GM18907 (cell line): Measurements from ENCODE around the gene TRIO.
A peak's percentile ranks its signal among the peaks of the same experiment; 100 is the strongest.

Experiments used
- ATAC-seq: cut with Tn5 transposase; IDR thresholded peaks from one replicate; pipeline ENCODE4 v1.9.1; 2021; ENCODE audit warnings: mild to moderate bottlenecking, moderate library complexity; ENCODE audit not compliant: unreplicated experiment

Gene TRIO

DNA sequence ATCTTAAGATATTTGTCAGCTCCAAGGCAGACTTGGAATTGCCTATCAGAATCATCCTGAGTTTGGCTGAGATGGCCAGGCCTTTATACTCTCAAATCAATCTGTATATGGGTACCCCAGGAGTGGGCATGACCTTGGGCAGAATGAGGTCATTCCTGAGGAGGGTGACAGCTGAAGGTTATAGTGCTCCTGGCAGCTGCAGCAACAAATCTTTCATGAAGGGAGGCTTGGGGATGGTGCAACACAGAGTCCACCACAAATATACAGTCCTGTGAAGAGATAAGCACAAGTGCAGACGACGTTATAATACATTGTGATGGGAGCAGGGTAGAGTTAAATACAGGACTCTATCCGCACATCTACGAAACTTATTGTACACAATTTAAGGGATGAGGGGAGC is 21.1 kb upstream of the TRIO start:
- no peak for ATAC-seq

DNA sequence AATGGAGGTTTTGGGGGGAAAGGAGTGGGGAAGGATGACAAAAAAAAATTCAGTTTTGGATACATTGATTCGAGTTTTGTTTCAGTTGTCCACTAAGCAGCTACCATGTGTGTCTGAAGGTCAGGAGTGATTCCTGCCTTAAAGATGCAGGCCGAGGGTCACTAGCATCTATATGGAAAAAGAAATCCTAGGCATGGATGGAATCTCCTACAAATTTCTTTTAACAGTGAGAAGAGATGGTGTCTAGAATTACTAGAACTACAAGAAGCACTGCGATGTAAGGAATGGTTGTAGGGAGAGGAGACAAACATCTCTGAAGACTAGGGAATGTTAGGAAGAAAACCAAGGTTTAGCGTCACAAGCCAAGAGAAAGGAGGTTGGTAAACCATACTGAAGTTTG is 19.6 kb upstream of the TRIO start:
- ATAC-seq, result no peak

DNA sequence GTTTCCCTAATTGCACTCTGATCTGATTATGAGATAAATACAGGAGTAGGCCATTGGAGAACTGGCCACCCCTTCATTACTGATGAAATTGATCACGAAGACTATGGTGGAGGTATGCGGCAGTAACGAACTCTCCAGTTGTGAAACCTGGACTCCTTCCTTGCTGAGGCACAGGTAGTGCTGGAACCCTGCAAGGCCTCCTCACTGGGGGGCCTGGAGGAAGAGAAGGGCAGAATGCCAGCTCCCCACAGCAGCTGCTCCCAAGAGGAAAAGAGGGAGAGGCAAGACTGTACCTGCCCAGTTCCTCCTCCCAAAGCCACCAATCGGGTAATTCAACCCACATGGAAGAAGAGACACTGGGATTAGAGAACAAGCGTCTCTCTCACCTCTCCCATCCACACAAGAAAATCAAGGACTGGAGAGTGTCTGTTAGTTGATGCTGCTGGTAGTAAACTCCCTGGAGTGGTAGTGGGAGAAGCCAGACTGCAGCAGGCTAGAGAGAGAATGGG is 19.1 kb upstream of the TRIO start:
- ATAC-seq, result no peak

DNA sequence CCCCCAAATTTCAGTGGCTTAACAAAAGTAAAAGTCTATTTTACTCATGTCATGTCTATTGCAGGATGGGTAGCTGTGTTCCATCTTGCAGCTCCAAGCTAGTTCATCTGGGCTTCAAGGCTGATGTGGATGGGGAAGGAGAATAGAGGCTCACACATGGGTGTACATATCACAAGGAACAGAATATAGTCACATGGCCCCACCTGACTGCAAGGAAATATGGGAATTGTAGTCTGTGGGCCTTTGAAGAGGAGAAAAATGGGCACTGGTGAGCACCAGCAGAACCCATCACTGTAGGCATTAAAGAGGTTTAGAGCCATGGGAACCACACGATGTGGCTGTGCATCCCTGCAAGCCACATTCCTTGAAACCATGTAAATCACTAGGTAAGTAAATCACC is 17.9 kb upstream of the TRIO start:
- ATAC-seq, result no peak

DNA sequence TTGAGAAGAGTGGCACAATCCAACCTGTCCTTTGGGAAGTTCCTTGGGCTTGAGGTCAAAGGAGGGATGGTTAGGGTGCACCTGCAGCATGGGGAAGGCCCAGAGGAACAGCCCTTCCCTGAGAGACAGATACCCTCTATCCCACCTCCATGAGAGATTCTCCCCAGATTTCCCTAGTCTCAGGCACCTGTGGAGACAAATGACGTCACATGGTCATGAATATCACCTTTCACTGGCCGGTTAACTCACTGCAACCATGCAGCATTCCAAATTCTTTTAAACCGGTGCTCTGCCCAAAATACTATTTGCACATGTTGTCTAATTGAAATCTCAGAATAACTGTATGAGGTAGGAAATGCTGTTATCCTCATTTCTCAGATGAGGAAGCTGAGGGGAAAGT is 15.6 kb upstream of the TRIO start:
- no peak for ATAC-seq

DNA sequence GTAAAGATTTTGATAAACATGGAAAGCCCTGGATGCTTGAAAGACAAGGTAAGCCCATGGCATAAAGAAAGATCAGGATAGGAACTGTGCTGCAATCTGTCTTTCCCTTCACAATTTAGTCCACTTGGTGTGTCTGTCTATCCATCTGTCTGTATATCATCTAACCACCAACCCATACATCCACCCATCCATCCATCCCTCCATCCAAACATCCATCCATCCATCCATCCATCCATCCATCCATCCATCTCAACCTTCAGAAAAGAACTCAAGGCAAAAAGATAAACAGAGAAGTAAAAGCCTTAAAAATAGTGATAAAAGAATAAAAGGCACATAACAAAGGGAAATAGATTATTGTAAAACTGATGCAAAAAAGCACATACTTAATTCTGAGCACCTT is 15.1 kb upstream of the TRIO start:
- ATAC-seq, result no peak

DNA sequence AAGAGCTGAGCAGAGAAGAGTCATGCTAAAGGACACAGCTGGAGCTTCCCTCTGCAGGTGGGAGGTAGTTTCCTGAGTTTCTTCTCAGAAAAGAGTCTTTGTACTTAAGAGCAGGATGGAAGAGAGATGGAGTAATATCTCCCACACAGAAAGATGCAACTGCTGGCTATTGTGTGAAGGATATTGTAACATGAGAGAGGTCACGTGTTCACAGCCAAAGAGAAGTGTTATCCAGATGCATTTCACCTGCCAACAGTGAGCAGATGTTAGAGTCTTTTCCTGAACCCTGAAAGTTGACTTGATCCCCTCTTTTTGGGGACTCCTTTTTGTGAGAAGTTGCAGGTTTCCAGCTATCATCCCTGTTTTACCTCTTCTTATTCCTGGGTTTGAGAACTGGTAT is 14.0 kb upstream of the TRIO start:
- no peak for ATAC-seq

DNA sequence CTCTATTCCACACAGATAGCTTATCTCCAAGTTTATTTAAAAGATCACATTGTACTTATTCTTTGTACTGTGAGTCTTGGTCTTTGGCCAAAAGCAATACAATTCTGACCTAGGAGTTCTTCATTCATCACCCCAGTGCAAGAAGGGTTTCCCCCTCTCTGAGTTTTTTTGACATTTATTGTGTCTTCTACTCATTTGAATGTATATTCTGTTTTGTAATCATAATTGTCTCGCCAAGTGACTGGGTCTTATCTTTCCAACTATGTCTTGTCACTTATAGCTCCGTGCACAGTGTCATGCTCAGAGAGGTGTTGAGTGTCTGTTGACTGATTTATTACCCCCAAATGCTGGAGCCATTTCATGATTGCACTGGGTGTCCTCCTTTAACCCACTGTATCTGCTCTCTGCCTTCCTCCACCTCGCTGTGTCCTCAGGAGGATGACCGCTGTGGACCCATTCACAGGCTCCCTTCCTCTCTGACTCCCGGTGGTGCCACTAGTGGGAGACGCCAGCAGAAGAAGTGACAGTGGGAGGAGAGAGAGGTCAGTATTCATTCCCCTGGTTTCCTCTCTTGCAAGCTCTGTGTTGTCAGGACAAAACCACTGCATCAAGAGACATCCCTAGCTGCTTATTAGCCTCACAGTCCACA is 11.2 kb upstream of the TRIO start:
- no peak for ATAC-seq

DNA sequence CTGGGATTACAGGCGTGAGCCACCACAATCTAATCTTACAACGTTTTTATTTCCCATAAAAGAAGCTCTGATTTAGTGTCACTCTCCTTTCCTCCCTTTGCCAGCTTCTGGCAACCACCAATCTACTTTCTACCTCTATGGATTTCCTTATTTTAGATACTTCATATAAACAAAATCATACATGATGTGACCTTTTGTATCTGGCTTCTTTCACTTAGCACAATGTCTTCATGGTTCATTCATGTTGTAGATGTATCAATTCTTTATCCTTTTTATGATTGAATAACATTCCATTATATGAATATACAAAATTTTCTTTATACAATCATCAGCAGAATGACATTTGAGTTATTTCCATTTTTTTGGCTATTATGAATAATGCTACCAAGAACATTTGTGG is 9.7 kb upstream of the TRIO start:
- no peak for ATAC-seq

DNA sequence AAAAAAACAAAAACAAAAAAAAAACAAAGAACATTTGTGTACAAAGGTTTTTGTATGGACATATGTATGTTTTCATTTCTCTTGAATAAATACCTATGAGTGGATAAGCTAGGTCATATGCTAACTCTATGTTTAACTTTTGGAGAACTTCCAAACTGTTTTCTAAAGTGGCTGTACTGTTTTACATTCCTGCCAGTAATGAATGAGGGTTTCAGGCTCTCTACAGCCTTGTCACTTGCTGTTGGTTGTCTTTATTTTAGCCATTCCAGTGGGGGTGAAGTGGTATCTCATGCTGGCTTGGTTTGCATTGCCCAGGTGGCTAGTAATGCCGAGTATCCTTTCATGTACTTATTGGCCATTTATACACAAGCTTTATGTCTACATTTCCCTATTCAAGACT is 9.1 kb upstream of the TRIO start:
- no peak for ATAC-seq

DNA sequence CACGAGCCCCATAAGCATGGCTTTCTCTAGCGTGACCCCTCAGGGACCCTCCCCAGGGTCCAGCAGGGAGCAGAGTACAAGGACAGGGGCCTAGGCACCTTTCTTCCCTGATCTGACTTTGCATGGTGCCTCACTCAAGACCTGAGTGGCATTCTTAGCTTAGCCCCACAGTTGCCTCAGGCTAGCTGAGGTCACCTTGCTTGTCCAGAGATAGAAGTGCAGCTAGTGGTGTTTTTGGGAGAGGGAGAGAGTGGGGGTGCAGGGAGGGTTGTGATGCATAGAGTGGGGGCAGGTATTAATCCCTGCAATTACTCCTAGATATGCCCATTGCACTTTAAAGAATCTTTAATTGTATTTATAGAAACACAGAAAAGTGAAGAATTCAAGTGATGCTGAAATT is 8.4 kb upstream of the TRIO start:
- ATAC-seq, result no peak

DNA sequence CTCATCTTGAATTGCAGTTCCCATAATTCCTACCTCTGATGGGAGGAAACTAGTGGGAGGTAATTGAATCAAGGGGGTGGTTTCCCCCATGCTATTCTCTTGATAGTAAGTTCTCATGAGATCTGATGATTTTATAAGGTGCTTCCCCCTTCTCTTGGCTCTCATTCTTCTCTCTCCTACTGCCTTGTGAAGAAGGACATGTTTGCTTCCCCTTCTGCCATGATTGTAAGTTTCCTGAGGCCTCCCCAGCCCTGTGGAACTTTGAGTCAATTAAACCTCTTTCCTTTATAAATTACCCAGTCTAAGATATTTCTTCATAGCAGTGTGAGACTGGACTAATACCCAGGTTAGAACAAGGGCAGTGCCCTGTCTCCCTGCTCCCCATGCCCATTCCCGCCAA is 7.5 kb upstream of the TRIO start:
- ATAC-seq, result no peak

DNA sequence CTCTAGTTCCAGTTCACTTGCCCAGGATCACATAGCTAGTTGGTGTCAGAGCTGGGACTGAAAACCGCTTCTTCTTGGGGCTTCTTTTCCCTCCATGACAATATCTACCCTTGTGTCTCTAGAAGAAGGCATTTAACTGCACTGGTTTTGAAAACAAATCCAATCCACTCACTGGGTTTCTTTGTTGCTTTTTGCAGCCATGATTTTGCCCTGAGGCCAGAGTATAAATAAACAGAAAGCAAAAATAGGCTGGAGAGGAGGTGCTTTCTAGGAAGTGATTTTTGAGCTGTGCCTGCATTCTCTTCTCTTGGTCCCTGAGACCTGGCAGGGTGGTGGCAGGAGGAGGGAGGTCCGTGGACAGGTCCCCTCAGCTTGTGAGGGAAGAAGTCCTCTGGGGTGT is 6.9 kb upstream of the TRIO start:
- ATAC-seq, result no peak

DNA sequence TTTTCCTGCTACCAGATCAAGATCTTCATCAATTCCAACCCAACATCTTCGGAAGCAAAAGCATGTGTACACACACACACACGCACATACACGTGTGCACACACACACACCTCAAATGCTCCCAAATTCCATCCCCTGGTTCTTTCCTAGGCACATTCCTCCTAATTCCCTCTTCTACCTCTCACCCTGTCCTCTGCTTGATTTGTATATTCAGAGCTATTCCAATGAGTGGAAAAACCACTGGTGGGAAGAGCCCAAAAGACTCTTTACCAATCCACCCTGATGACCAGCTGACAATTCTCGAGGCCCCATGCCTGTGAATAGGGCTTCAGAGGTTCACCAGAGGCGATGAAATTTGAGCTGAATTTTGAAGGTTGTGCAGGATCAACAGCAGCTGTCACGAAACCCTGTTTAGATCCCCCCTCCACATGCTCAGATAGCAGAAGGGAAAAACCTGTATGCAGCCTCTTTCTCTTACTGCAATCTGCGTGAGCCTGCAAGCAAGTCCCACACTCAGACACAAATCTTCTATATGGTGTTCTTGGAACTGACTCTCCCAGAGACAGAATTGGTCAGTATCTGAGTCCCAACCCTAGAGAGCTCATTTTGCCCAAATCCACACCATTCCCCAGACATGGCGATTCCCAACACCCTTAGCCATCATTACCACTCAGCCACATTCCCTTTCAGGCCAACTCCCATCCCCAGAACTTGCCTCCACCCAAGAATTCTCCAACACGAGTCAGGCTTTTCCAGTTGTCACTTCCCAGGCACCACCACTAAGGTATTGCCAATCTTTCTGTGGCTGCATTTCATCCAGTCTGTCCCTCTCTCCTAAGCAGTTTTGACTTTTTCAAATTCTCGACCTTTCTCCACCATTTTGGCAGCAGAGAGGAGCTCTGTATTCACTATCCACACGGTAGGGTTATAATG is 4.3 kb upstream of the TRIO start:
- ATAC-seq, result no peak

DNA sequence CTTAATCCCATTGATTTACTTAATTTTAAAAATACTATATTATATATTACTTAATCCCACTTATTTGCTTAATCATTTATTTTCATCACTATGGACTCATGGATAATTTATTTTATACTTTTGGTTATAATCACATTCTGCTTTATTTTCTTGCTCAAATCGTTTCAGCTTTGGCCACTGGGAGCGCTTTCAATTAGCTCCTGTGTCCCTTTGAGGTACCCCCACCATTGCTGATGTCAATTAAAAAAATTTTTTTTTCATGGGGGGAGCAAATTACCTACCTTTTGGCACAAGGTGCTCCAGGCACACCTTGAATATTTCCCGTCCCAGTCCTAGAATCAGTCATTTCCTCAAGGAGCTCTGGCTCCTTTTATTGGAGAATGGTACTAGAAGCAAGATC is 1.4 kb upstream of the TRIO start:
- ATAC-seq, result no peak

DNA sequence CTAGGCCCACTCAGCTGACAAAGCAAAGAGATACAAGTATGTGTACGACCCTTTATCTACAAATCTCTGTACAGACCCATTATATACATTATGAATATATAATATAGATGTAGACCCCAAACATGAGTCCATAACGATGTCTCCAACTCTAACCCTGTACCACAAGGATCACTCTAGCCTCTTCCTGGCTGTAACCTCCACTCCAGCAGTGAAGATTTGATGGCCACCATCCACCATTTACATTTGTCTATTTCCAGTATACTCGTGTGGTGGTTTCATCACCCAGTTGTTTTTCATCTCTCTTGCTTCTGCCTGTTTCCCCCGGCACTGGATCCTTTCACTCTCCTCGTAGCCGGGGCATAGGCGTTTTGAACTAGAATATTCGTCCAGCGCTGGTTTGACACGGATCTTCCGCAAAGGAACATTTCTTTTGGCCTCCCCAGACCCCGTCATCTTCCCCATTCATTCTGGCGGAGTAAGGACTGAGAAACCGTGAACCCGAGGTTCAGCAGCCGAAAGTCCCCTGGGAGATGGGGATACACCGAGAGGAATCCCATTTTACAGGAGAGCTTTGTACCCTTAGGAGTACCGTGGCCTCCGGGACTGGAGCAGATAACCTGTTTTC is 828 bp upstream of the TRIO start:
- ATAC-seq, result peak; percentile 10

DNA sequence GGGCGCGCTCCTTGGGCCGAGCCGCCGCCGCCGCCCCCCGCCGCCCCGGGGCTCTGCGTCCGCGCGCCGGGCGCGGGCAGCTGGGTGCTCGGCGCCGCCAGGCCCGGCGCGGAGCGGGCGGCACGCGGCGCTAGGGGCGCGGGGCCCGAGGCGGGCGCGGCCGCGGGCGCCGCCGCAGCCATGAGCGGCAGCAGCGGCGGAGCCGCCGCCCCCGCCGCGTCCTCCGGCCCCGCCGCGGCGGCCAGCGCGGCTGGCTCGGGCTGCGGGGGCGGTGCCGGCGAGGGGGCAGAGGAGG is 351 bp downstream of the TRIO start:
- ATAC-seq, result peak; percentile 15

DNA sequence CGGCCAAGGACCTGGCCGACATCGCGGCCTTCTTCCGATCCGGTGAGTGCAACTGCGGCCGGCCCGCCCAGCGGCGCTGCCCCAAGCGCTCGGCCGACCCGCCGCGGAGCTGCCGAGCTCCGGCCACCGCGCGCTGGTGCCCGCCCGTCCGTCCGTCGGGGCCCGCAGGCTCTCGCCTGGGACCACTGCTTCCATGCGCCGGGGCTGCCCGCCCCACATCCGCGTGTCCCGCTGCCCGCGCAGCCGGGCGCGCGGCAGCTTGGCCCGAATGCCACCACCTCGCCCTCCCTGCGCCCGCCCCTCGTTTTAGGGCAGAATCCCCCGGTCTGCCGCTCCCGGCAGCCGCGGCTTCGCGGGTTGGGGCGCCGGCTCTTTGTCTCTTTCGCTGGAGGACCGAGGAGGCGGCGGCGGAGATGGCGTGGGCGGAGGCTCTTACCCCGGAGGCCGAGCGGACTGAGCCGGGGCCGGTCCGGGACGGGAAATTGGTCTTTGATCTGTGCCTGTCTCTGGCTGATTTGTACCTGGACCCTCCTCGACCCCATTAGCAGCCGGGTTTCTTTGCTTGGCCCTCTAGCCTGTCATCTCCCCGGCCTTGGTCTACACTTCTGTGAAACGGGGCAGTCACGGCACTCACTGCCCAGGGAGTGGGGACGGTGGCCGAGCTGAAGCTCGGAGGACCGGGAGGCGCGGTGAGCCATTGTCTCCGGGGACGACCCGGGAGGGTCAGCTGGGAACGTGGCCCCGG is 871 bp downstream of the TRIO start:
- peak; percentile 10 for ATAC-seq

DNA sequence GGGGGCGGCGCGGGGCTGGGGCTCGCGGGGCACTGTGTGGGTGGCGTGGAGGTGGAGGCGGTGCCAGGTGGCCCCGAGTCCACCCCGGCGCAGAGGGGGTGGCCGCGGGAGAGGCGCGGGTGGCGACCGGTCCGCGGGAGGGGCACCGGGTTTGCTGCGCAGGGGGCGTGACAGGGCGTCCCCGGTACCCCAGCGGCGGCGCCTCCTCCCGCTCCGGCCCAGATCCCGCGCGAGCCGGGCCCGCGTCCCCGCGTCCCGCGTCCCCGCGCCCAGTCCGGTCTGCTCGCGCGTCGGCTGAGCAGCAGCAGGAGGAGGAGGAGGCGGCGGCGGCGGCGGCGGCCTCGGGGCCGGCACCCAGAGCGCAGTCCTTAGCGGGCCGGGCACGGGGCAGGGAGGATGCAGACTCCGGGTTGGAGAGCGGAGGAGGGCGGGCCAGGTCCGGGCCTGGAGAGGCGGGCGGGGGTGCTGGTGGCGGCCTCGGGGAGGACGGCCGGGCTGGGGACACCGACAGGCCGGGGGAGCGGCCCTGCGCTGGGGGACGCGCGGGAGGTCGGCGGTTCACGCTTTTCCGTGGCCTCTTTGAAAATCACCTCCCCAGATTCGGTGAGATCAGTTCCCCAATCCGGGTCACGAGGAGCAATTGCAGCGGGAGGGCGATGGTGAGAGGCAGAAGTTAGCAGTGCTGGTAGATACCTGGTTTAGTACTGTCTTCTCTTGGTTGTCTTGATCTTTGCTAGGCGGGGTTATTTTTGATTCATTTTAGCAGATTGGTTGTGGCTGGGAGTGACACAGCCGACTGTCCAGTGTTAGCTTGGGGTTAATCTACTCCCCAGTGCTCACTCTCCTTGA is 1.7 kb downstream of the TRIO start:
- peak; percentile 64 for ATAC-seq
